Fibroblast of pulmonary artery (primary cell): ENCODE results near the gene DVL2.

ENCODE experiments used
- DNase-seq: peaks from one replicate; pipeline ENCODE4 v3.0.0-alpha.2; 2010; ENCODE audit warnings: low read depth
- H3K4me3 ChIP-seq: replicated peaks from 2 replicates; pipeline ENCODE4 v1.5.1; 2011; ENCODE audit warnings: low read depth, mild to moderate bottlenecking, control low read depth, low read length, moderate library complexity
- TF ChIP-seq, protein P1 (sequence below): IDR thresholded peaks from 2 replicates; pipeline ENCODE4 v1.5.1; 2011; ENCODE audit warnings: mild to moderate bottlenecking, control low read depth, low read length, inconsistent platforms; ENCODE audit errors: missing control alignments

The DVL2 gene

GRCh38 chr17:7177191-7177953 lies 56.9 kb downstream of the DVL2 start:
- peak; percentile 69 for DNase-seq
- TF ChIP-seq, protein P1, sequence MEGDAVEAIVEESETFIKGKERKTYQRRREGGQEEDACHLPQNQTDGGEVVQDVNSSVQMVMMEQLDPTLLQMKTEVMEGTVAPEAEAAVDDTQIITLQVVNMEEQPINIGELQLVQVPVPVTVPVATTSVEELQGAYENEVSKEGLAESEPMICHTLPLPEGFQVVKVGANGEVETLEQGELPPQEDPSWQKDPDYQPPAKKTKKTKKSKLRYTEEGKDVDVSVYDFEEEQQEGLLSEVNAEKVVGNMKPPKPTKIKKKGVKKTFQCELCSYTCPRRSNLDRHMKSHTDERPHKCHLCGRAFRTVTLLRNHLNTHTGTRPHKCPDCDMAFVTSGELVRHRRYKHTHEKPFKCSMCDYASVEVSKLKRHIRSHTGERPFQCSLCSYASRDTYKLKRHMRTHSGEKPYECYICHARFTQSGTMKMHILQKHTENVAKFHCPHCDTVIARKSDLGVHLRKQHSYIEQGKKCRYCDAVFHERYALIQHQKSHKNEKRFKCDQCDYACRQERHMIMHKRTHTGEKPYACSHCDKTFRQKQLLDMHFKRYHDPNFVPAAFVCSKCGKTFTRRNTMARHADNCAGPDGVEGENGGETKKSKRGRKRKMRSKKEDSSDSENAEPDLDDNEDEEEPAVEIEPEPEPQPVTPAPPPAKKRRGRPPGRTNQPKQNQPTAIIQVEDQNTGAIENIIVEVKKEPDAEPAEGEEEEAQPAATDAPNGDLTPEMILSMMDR, result peak; percentile 81
- H3K4me3 ChIP-seq, result peak overlapping the region; percentile 58

GRCh38 chr17:7176841-7177190 lies 57.5 kb downstream of the DVL2 start:
- no peak for DNase-seq
- TF ChIP-seq, protein P1, result no peak
- H3K4me3 ChIP-seq, result no peak overlapping the region

GRCh38 chr17:7176107-7176840 lies 58.0 kb downstream of the DVL2 start:
- no peak for DNase-seq
- TF ChIP-seq, protein P1, result no peak
- no peak overlapping the region for H3K4me3 ChIP-seq
